H9 (cell line): ENCODE results near the gene NEMF. TPM values are rescaled to one million over a fixed set of nuclear protein-coding genes. Genes with fewer than 3 reads are reported as not detected.

Experiments used
- DNase-seq: peaks from one replicate; pipeline ENCODE4 v3.0.0-alpha.2; 2017
- H2AFZ ChIP-seq: one replicate; pipeline ENCODE4 v1.6.1; 2013; ENCODE audit warnings: mild to moderate bottlenecking, low read length, control low read depth, moderate library complexity
- H2AK5ac ChIP-seq: 2 replicates; pipeline ENCODE4 v1.6.1; 2013; ENCODE audit warnings: low read length, control low read depth, mixed read lengths; ENCODE audit not compliant: insufficient read length
- H2BK120ac ChIP-seq: one replicate; pipeline ENCODE4 v1.6.1; 2013; ENCODE audit warnings: low read depth, mild to moderate bottlenecking, low read length, control low read depth, inconsistent platforms; ENCODE audit not compliant: poor library complexity, severe bottlenecking
- H2BK12ac ChIP-seq: 2 replicates; pipeline ENCODE4 v1.6.1; 2013; ENCODE audit warnings: low read length, control low read depth, mixed read lengths, low read depth; ENCODE audit not compliant: insufficient read length
- H2BK15ac ChIP-seq: 2 replicates; pipeline ENCODE4 v1.6.1; 2013; ENCODE audit warnings: low read depth, low read length, control low read depth
- H2BK20ac ChIP-seq: one replicate; pipeline ENCODE4 v1.6.1; 2013; ENCODE audit warnings: low read depth, mild to moderate bottlenecking, low read length, control low read depth, inconsistent platforms; ENCODE audit not compliant: poor library complexity, severe bottlenecking
- H2BK5ac ChIP-seq: 2 replicates; pipeline ENCODE4 v1.6.1; 2013; ENCODE audit warnings: low read length, control low read depth, mixed read lengths; ENCODE audit not compliant: insufficient read length
- H3K14ac ChIP-seq: 2 replicates; pipeline ENCODE4 v1.6.1; 2013; ENCODE audit warnings: low read length, control low read depth; ENCODE audit not compliant: insufficient read depth
- H3K18ac ChIP-seq: 2 replicates; pipeline ENCODE4 v1.6.1; 2013; ENCODE audit warnings: low read depth, mild to moderate bottlenecking, mixed read lengths, low read length, control low read depth; ENCODE audit not compliant: insufficient read length
- H3K23ac ChIP-seq: 2 replicates; pipeline ENCODE4 v1.6.1; 2013; ENCODE audit warnings: low read length, control low read depth, mixed read lengths, low read depth; ENCODE audit not compliant: insufficient read length
- H3K23me2 ChIP-seq: 2 replicates; pipeline ENCODE4 v1.6.1; 2013; ENCODE audit warnings: low read depth, mild to moderate bottlenecking, mixed read lengths, low read length, control low read depth; ENCODE audit not compliant: insufficient read length, poor library complexity, severe bottlenecking
- H3K27ac ChIP-seq: 2 replicates; pipeline ENCODE4 v1.5.1; 2013; ENCODE audit warnings: low read length, control low read depth, mixed read lengths, low read depth; ENCODE audit not compliant: insufficient read length
- H3K27me3 ChIP-seq: 2 replicates; pipeline ENCODE4 v1.6.1; 2013; ENCODE audit warnings: low read length, control low read depth, inconsistent platforms; ENCODE audit not compliant: insufficient read depth
- H3K4ac ChIP-seq: 2 replicates; pipeline ENCODE4 v1.6.1; 2013; ENCODE audit warnings: low read depth, mild to moderate bottlenecking, control low read depth, inconsistent platforms, low read length, moderate library complexity
- H3K4me1 ChIP-seq: 2 replicates; pipeline ENCODE4 v1.6.1; 2013; ENCODE audit warnings: low read length, control low read depth, inconsistent platforms; ENCODE audit not compliant: insufficient read depth
- H3K4me2 ChIP-seq: 2 replicates; pipeline ENCODE4 v1.6.1; 2013; ENCODE audit warnings: low read length, control low read depth, mixed read lengths; ENCODE audit not compliant: insufficient read length, insufficient read depth
- H3K56ac ChIP-seq: 2 replicates; pipeline ENCODE4 v1.6.1; 2013; ENCODE audit warnings: low read depth, mild to moderate bottlenecking, mixed read lengths, low read length, control low read depth; ENCODE audit not compliant: insufficient read length
- H3K79me1 ChIP-seq: 2 replicates; pipeline ENCODE4 v1.6.1; 2013; ENCODE audit warnings: low read depth, mild to moderate bottlenecking, moderate library complexity, low read length, control low read depth, inconsistent platforms; ENCODE audit not compliant: insufficient read depth, poor library complexity, severe bottlenecking
- H3K79me2 ChIP-seq: 2 replicates; pipeline ENCODE4 v1.6.1; 2013; ENCODE audit warnings: low read length, control low read depth, inconsistent platforms; ENCODE audit not compliant: insufficient read depth
- H3K9ac ChIP-seq: 2 replicates; pipeline ENCODE4 v1.6.1; 2013; ENCODE audit warnings: low read length, control low read depth, mixed read lengths; ENCODE audit not compliant: insufficient read length; ENCODE audit errors: extremely low read depth
- H3K9me3 ChIP-seq: one replicate; pipeline ENCODE4 v1.6.1; 2013; ENCODE audit warnings: low read depth, low read length, inconsistent platforms; ENCODE audit not compliant: control insufficient read depth
- H3T11ph ChIP-seq: one replicate; pipeline ENCODE4 v1.6.1; 2013; ENCODE audit warnings: mild to moderate bottlenecking, low read length, control low read depth, inconsistent platforms
- H4K20me1 ChIP-seq: one replicate; pipeline ENCODE4 v1.6.1; 2013; ENCODE audit not compliant: control insufficient read depth, insufficient read length, insufficient read depth
- H4K5ac ChIP-seq: 2 replicates; pipeline ENCODE4 v1.6.1; 2013; ENCODE audit warnings: low read depth, mild to moderate bottlenecking, mixed read lengths, low read length, control low read depth; ENCODE audit not compliant: insufficient read length
- H4K8ac ChIP-seq: replicated peaks from 2 replicates; pipeline ENCODE4 v1.6.1; 2013; ENCODE audit warnings: low read length, control low read depth, mixed read lengths, low read depth; ENCODE audit not compliant: insufficient read length
- H4K91ac ChIP-seq: 2 replicates; pipeline ENCODE4 v1.6.1; 2013; ENCODE audit warnings: low read depth, mild to moderate bottlenecking, moderate library complexity, mixed read lengths, low read length, control low read depth; ENCODE audit not compliant: insufficient read length
- H3K27ac Mint-ChIP-seq, 3 experiments: 2 replicates in 2 of 3; 3 replicates in 1 of 3; pipeline ENCODE4 v1.8.0; 2020 to 2021; ENCODE audit warnings: mixed read lengths in 3 of 3, mild to moderate bottlenecking in 1 of 3, moderate library complexity in 1 of 3
- H3K27me3 Mint-ChIP-seq: 2 replicates; pipeline ENCODE4 v1.8.0; 2021; ENCODE audit warnings: low read depth, mild to moderate bottlenecking, moderate library complexity, mixed read lengths
- H3K36me3 Mint-ChIP-seq, 3 experiments: 2 replicates in 2 of 3; 3 replicates in 1 of 3; pipeline ENCODE4 v1.8.0; 2020 to 2021; ENCODE audit warnings: low read depth in 3 of 3, mixed read lengths in 3 of 3; ENCODE audit not compliant: insufficient read depth in 1 of 3
- H3K4me1 Mint-ChIP-seq, 2 experiments: 2 replicates each; pipeline ENCODE4 v1.8.0; 2020; ENCODE audit warnings: mixed read lengths in 2 of 2
- H3K4me3 Mint-ChIP-seq, 2 experiments: 2 replicates in 1 of 2; 3 replicates in 1 of 2; pipeline ENCODE4 v1.8.0; 2020 to 2021; ENCODE audit warnings: mild to moderate bottlenecking in 2 of 2, mixed read lengths in 2 of 2, moderate library complexity in 1 of 2
- H3K9me3 Mint-ChIP-seq, 2 experiments: 2 replicates in 1 of 2; 3 replicates in 1 of 2; pipeline ENCODE4 v1.8.0; 2020; ENCODE audit warnings: mild to moderate bottlenecking in 2 of 2, mixed read lengths in 2 of 2, moderate library complexity in 1 of 2
- CTCF ChIP-seq: fragments of 200-600 bp; sonication (generic); conservative IDR thresholded peaks from 3 replicates; pipeline ENCODE4 v1.8.0; 2021; ENCODE audit warnings: antibody characterized with exemption, mild to moderate bottlenecking
- WGBS: extraction: QIAGEN DNeasy Blood & Tissue Kit; methylation state at CpG from one replicate; pipeline ENCODE4 v1.1.7; 2013; ENCODE audit warnings: missing lambda C conversion rate, low lambda C conversion rate, mixed read lengths; ENCODE audit not compliant: insufficient read length; ENCODE audit errors: extremely low coverage; 5-methylcytosine and 5-hydroxymethylcytosine counted together
- total RNA-seq: library from RNA; stranded (reverse); gene quantifications from 2 replicates; pipeline ENCODE4 v1.2.1, GENCODE V29; 2021

The NEMF gene
- total RNA-seq, 1 experiment from 2014 or later: 57.4 TPM

DNA sequence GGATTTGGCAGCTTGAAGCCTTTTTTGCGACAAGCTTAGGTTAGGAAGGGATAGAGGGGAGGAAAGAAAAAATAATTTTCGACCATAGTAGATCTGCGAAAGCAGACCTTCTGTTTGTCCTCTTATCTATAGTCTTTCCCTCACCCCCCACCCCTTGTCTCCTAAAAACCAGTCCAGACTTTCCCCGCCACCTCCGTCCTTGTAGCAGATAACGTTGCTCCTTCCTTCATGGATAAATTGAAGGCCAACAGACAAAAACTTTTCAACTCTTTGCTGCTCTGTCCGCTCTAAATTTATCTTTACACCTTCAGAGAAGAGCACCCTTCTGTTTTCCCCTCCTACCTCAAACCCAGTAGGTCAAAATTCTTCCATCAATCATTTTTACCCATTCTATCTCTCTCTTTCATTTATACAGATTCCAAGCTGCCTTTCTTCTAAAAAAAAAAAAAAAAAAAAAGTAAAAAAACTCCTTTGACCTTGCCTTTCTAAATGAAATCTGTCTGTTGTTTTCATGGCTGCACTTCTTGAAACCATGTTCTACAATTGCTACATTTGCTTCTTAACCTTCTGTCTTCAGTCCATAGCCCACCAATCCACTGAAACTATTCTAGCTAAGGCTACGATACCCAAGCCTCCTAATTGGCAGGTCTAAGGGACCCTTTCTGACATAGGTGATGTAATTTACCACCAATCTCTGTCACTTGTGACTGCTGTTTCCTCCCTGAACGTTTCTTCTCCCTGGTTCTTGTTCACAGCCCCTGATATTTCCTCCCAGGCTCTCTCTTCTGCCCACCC lies 11.1 kb upstream of the NEMF start:
- Histone ChIP-seq H2BK15ac (no peak overlapping the region), H3K14ac (no peak overlapping the region), H4K5ac (no peak overlapping the region), H2BK5ac (no peak overlapping the region), H3K79me2 (no peaks in the 10 kb centered on the region), H2BK12ac (no peak overlapping the region), H3K9me3 (no peaks in the 10 kb centered on the region), H2AFZ (no peak overlapping the region), H3K4me1 (no peaks in the 10 kb centered on the region; the same call in 1 of the 2 replicates), H3K18ac (no peak overlapping the region), H4K91ac (no peak overlapping the region), H4K8ac (no peak overlapping the region), H3K4me2 (peak overlapping the region; percentile 86), H3K23ac (no peak overlapping the region), H3K27ac (no peak overlapping the region), H3T11ph (no peak overlapping the region), H3K9ac (peak overlapping the region; percentile 94), H3K27me3 (no peaks in the 10 kb centered on the region), H3K56ac (no peak overlapping the region), H2AK5ac (no peak overlapping the region), H3K79me1 (no peaks in the 10 kb centered on the region), H2BK20ac (no peak overlapping the region), H3K4ac (no peak overlapping the region), H3K23me2 (peaks cover 9% of the 10 kb centered on the region), H2BK120ac (no peak overlapping the region), H4K20me1 (no peaks in the 10 kb centered on the region)
- Mint-ChIP-seq H3K9me3 (no peaks in the 10 kb centered on the region; a peak in 1 of 5 replicates), H3K27me3 (peaks cover 3% of the 10 kb centered on the region; the same call in 1 of the 2 replicates), H3K27ac (peak overlapping the region in 1 of 3 experiments; percentile 90; a peak in 2 of 7 replicates), H3K4me1 (peaks cover 13 to 17% of the 10 kb centered on the region in 2 experiments), H3K36me3 (no peaks in the 10 kb centered on the region; a peak in 1 of 7 replicates), H3K4me3 (no peak overlapping the region)
- DNase-seq: no peak
- no CpG with 5 or more reads among the region's 9 CpGs for WGBS
- TF ChIP-seq CTCF: no peak
